H1 (cell line): Measurements from ENCODE around the gene IL2RA. TPM values are rescaled to one million over a fixed set of nuclear protein-coding genes. Genes with fewer than 3 reads are reported as not detected.

Source experiments
- E2F6 ChIP-seq: IDR thresholded peaks from 2 replicates; pipeline ENCODE4 v1.6.1; 2012; ENCODE audit warnings: inconsistent platforms
- polyA plus RNA-seq, 7 experiments: library from polyadenylated mRNA; depleted of rRNA in 3 of 7; stranded (reverse) in 5 of 7; unstranded in 2 of 7; fragments of >200 nt in 5 of 7; fragments of 200-250 nt in 2 of 7; gene quantifications; 1 replicate in 5 of 7; 2 replicates in 1 of 7; 4 replicates in 1 of 7; pipeline versions ENCODE4 v1.2.1 to v1.2.3, GENCODE V29; 2011 to 2013; ENCODE audit warnings: missing spikeins in 2 of 7, mixed read lengths in 2 of 7
- total RNA-seq: library from RNA; stranded (reverse); fragmentation: NEBNext Ultra II Directional; extraction: Animal tissue kit (Norgen Biotek cat#: 25700); gene quantifications from 2 replicates; pipeline ENCODE4 v1.2.1, GENCODE V29; 2021

Gene IL2RA
- total and polyA plus RNA-seq, 2 of the 8 experiments (the other 6 are each of a cell fraction or from before 2014, with no cell fraction given), result not detected

- TF ChIP-seq E2F6, result no peak
These were observed 37.9 kb downstream of the IL2RA start (continued) for GRCh38 chr10:6024334-6024682.
